ENCODE measurements around the gene CARNS1. TPM values are rescaled to one million over a fixed set of nuclear protein-coding genes. Genes with fewer than 3 reads are reported as not detected.

The CARNS1 gene
- total and polyA plus RNA-seq, 2 of the 13 experiments (the other 11 are each of a cell fraction or from before 2014, with no cell fraction given): not detected

- no peak overlapping the region for H3K9ac ChIP-seq (ENCODE audit: insufficient read depth, low read depth, low read length)
- no peak for DNase-seq (ENCODE audit: low spot score)
These were observed 40.0 kb upstream of the CARNS1 start for GRCh38 chr11:67375320-67376055.

More at GRCh38 chr11:67375320-67376055, 40.0 kb upstream of the CARNS1 start:
- in situ Hi-C loops (cut with HindIII; ENCODE audit: extremely low pct_ligation_motif_present, low pct_unique_long_range_greater_than_20kb) (no loop called here), intact Hi-C loops (cut with micrococcal nuclease; ENCODE audit: unreplicated experiment) (no loop called here)
- no peak for FAIRE-seq
- ChIA-PET POLR2A (interaction anchor here (1.2 to 18.5 kb wide), 2 partner anchors 16 to 22 kb away, joined by 4 to 365 read pairs; partner anchors contain the start of genes POLD4 and RAD9A), CTCF (ENCODE audit: low intra/inter-chr PET ratio, low total read pairs) (no interaction called here)
- WGBS (ENCODE audit: low lambda C conversion rate): 55% methylated on average over 14 of the region's 15 CpGs
- Histone ChIP-seq H3K79me2 (ENCODE audit: insufficient read depth, low read length) (no peaks in the 10 kb centered on the region), H3K36me3 (replicated peaks in 1 of 2; ENCODE audit: control insufficient read depth in 1 of 2, insufficient read depth in 2 of 2, low read length in 2 of 2) (no peaks in the 10 kb centered on the region), H3K27ac (ENCODE audit: extremely low read length, insufficient read depth, low read length) (no peak overlapping the region), H3K4me2 (ENCODE audit: low read depth, low read length) (no peak overlapping the region), H3K9me3 (ENCODE audit: low read length) (no peaks in the 10 kb centered on the region), H3K4me3 (replicated peaks in 1 of 3; ENCODE audit: insufficient read depth in 1 of 3, low read depth in 2 of 3, low read length in 3 of 3) (no peak overlapping the region), H3K4me1 (ENCODE audit: insufficient read depth, low read length) (peaks cover 41% of the 10 kb centered on the region), H2AFZ (ENCODE audit: low read length) (no peak overlapping the region), H4K20me1 (ENCODE audit: insufficient read depth, low read length) (no peaks in the 10 kb centered on the region), H3K27me3 (ENCODE audit: control insufficient read depth in 1 of 2, insufficient read depth in 2 of 2, low read length in 2 of 2) (peaks cover 3 to 12% of the 10 kb centered on the region in 2 experiments; a peak in 3 of 5 replicates)
- no TSS peak for BruUV-seq (replicated peaks)
- no peak for ATAC-seq
- no peak for TF ChIP-seq ZNF510 (CRISPR knock-in tag; IDR thresholded peaks at IDR 0.05; ENCODE audit: low read depth)
- TF ChIP-seq GFI1 (CRISPR knock-in tag; IDR thresholded peaks at IDR 0.05; ENCODE audit: borderline replicate concordance): no peak
- TF ChIP-seq ARNTL (CRISPR knock-in tag; IDR thresholded peaks at IDR 0.05): no peak
- TF ChIP-seq MEIS1 (CRISPR knock-in tag; IDR thresholded peaks at IDR 0.05; ENCODE audit: borderline replicate concordance): no peak
- no peak for TF ChIP-seq MED1 (CRISPR knock-in tag; IDR thresholded peaks at IDR 0.05)
- TF ChIP-seq MBNL3 (CRISPR knock-in tag; conservative IDR thresholded peaks at IDR 0.05): no peak
- TF ChIP-seq RARG (CRISPR knock-in tag; IDR thresholded peaks at IDR 0.05; ENCODE audit: low read depth): no peak
- TF ChIP-seq NFYB (CRISPR knock-in tag; IDR thresholded peaks at IDR 0.05): no peak
- no peak for TF ChIP-seq NCOA1 (CRISPR knock-in tag; IDR thresholded peaks at IDR 0.05)
- no peak for TF ChIP-seq RBAK (CRISPR knock-in tag; IDR thresholded peaks at IDR 0.05)
- TF ChIP-seq SOX13 (IDR thresholded peaks at IDR 0.05): no peak
- no peak for TF ChIP-seq SOX13 (CRISPR knock-in tag; conservative IDR thresholded peaks at IDR 0.05 in 1 of 2, IDR thresholded peaks at IDR 0.05 in 1 of 2)
- TF ChIP-seq ATF7-NPFF (CRISPR knock-in tag; IDR thresholded peaks at IDR 0.05; ENCODE audit: low read depth): no peak
- no peak for TF ChIP-seq KLF9 (CRISPR knock-in tag; IDR thresholded peaks at IDR 0.05; ENCODE audit: low read depth)
- TF ChIP-seq ZNF512B (CRISPR knock-in tag; IDR thresholded peaks at IDR 0.05; ENCODE audit: borderline replicate concordance): no peak
